DND-41 (cell line): ENCODE measurements around the gene CARMIL1.

Source experiments
- ATAC-seq: fragments of 200-7000 bp; cut with Tn5 transposase; 3 replicates; pipeline ENCODE4 v1.9.1; 2021; ENCODE audit warnings: low read depth; ENCODE audit not compliant: insufficient read depth
- DNase-seq: peaks from one replicate; pipeline ENCODE4 v3.0.0-alpha.2; 2020
- H2AFZ ChIP-seq: 2 replicates; pipeline ENCODE4 v1.6.0; 2012; ENCODE audit warnings: low read depth, low read length
- H3K27ac ChIP-seq: 2 replicates; pipeline ENCODE4 v1.5.1; 2012; ENCODE audit warnings: low read length, inconsistent platforms
- H3K27me3 ChIP-seq: fragments of 200-600 bp; sonication (generic); 2 replicates; pipeline ENCODE4 v1.6.0; 2012; ENCODE audit warnings: low read length, mild to moderate bottlenecking, inconsistent platforms; ENCODE audit not compliant: insufficient read depth, poor library complexity
- H3K36me3 ChIP-seq: 2 replicates; pipeline ENCODE4 v1.5.1; 2012; ENCODE audit warnings: low read length, inconsistent platforms; ENCODE audit not compliant: insufficient read depth
- H3K4me1 ChIP-seq: 2 replicates; pipeline ENCODE4 v1.5.1; 2012; ENCODE audit warnings: mild to moderate bottlenecking, low read length; ENCODE audit not compliant: insufficient read depth
- H3K4me2 ChIP-seq: 2 replicates; pipeline ENCODE4 v1.6.0; 2012; ENCODE audit warnings: mild to moderate bottlenecking, moderate library complexity, low read length, inconsistent platforms; ENCODE audit not compliant: insufficient read depth
- H3K4me3 ChIP-seq, 2 experiments: fragments of 200-600 bp in 1 of 2; shearing (Covaris generic) in 1 of 2; 2 replicates each; pipeline ENCODE4 v1.5.1; 2012 to 2016; ENCODE audit warnings: inconsistent platforms in 2 of 2, low read length in 2 of 2, mild to moderate bottlenecking in 2 of 2, low read depth in 1 of 2, moderate library complexity in 1 of 2
- H3K79me2 ChIP-seq: 2 replicates; pipeline ENCODE4 v1.6.0; 2012; ENCODE audit warnings: low read length, inconsistent platforms; ENCODE audit not compliant: insufficient read depth
- H3K9ac ChIP-seq: 2 replicates; pipeline ENCODE4 v1.6.0; 2012; ENCODE audit warnings: low read depth, mild to moderate bottlenecking, inconsistent platforms, low read length, moderate library complexity
- H3K9me3 ChIP-seq: 2 replicates; pipeline ENCODE4 v1.5.1; 2012; ENCODE audit warnings: low read length, moderate library complexity, mild to moderate bottlenecking, inconsistent platforms; ENCODE audit not compliant: insufficient read depth, severe bottlenecking
- H4K20me1 ChIP-seq: 2 replicates; pipeline ENCODE4 v1.6.0; 2012; ENCODE audit warnings: low read length; ENCODE audit not compliant: insufficient read depth
- CTCF ChIP-seq: IDR thresholded peaks from 2 replicates; pipeline ENCODE4 v1.5.1; 2012; ENCODE audit warnings: borderline replicate concordance, low read length, moderate library complexity, mild to moderate bottlenecking; ENCODE audit not compliant: poor library complexity, severe bottlenecking; ENCODE audit errors: extremely low read depth
- EZH2 ChIP-seq: IDR thresholded peaks from 3 replicates; pipeline ENCODE4 v1.6.1; 2012; ENCODE audit warnings: borderline replicate concordance, low read depth, mild to moderate bottlenecking, moderate library complexity, low read length, inconsistent platforms; ENCODE audit not compliant: severe bottlenecking

CARMIL1 gene

GRCh38 chr6:25295651-25296050 lies 16.5 kb downstream of the CARMIL1 start:
- no peak overlapping the region for H3K9ac ChIP-seq
- H3K4me3 ChIP-seq = no peak overlapping the region
- H4K20me1 ChIP-seq = no peaks in the 10 kb centered on the region
- no peaks in the 10 kb centered on the region for H3K4me1 ChIP-seq
- H2AFZ ChIP-seq = no peak overlapping the region
- H3K36me3 ChIP-seq = no peaks in the 10 kb centered on the region
- no peaks in the 10 kb centered on the region for H3K9me3 ChIP-seq
- H3K27me3 ChIP-seq = peaks cover 17% of the 10 kb centered on the region
- ATAC-seq = no peak
- no peak overlapping the region for H3K4me2 ChIP-seq
- H3K27ac ChIP-seq = no peak overlapping the region
- no peak for DNase-seq
- TF ChIP-seq EZH2 (no peak), CTCF (no peak)
- no peaks in the 10 kb centered on the region for H3K79me2 ChIP-seq

- ATAC-seq (no peak), DNase-seq (no peak)
- no peaks in the 10 kb centered on the region for H3K79me2 ChIP-seq
- H3K27me3 ChIP-seq = peaks cover 20% of the 10 kb centered on the region
- no peak overlapping the region for H3K4me3 ChIP-seq
- H3K4me1 ChIP-seq = no peaks in the 10 kb centered on the region
- no peaks in the 10 kb centered on the region for H3K9me3 ChIP-seq
- no peaks in the 10 kb centered on the region for H4K20me1 ChIP-seq
- TF ChIP-seq EZH2 = no peak
- no peak for TF ChIP-seq CTCF
- H3K4me2 ChIP-seq = no peak overlapping the region
- H2AFZ ChIP-seq = no peak overlapping the region
- no peak overlapping the region for H3K27ac ChIP-seq
- no peak overlapping the region for H3K9ac ChIP-seq
- H3K36me3 ChIP-seq = no peaks in the 10 kb centered on the region
These were observed 17.2 kb downstream of the CARMIL1 start for GRCh38 chr6:25296217-25296905.

GRCh38 chr6:25297039-25297441 lies 17.9 kb downstream of the CARMIL1 start:
- no peaks in the 10 kb centered on the region for H3K9me3 ChIP-seq
- no peaks in the 10 kb centered on the region for H3K4me1 ChIP-seq
- no peak overlapping the region for H2AFZ ChIP-seq
- no peak for ATAC-seq
- no peak overlapping the region for H3K9ac ChIP-seq
- H3K79me2 ChIP-seq = no peaks in the 10 kb centered on the region
- DNase-seq = no peak
- no peak overlapping the region for H3K4me2 ChIP-seq
- no peak overlapping the region for H3K27ac ChIP-seq
- no peaks in the 10 kb centered on the region for H3K36me3 ChIP-seq
- TF ChIP-seq EZH2 (no peak), CTCF (no peak)
- H3K4me3 ChIP-seq = no peak overlapping the region
- H4K20me1 ChIP-seq = no peaks in the 10 kb centered on the region
- H3K27me3 ChIP-seq = peaks cover 20% of the 10 kb centered on the region
